Stomach smooth muscle (tissue), 2 donors: ENCODE data around the gene ESPN.
A peak's percentile ranks its signal among the peaks of the same experiment; 100 is the strongest.
"Not testable (repeated sequence)": the region's sequence is repeated elsewhere in the genome, so short reads cannot be mapped to it uniquely, and the experiment has no call there.

ENCODE experiments used
- H3K27ac ChIP-seq: one replicate; pipeline ENCODE4 v1.7.0; 2013; ENCODE audit warnings: mild to moderate bottlenecking, low read length, inconsistent platforms
- H3K27me3 ChIP-seq, 2 donors: one replicate each; pipeline ENCODE4 v1.7.0; 2013; ENCODE audit warnings: low read length in 2 of 2; ENCODE audit not compliant: insufficient read depth in 2 of 2, control insufficient read depth in 1 of 2
- H3K36me3 ChIP-seq, 2 donors: one replicate each; pipeline ENCODE4 v1.7.0; 2013; ENCODE audit warnings: low read length in 2 of 2; ENCODE audit not compliant: control insufficient read depth in 2 of 2, insufficient read depth in 2 of 2
- H3K4me1 ChIP-seq: one replicate; pipeline ENCODE4 v1.7.0; 2013; ENCODE audit warnings: low read length; ENCODE audit not compliant: control insufficient read depth, insufficient read depth
- H3K4me3 ChIP-seq, 2 donors: one replicate each; pipeline ENCODE4 v1.7.0; 2013; ENCODE audit warnings: low read length in 2 of 2
- H3K9ac ChIP-seq, 2 donors: one replicate each; pipeline ENCODE4 v1.7.0; 2013; ENCODE audit warnings: low read length in 2 of 2, mild to moderate bottlenecking in 1 of 2
- H3K9me3 ChIP-seq, 2 donors: one replicate each; pipeline ENCODE4 v1.7.0; 2013; ENCODE audit warnings: low read length in 2 of 2; ENCODE audit not compliant: control insufficient read depth in 2 of 2
- donor health status: healthy.
- donor health status: Pancreatic carcinoma.

The ESPN gene

DNA sequence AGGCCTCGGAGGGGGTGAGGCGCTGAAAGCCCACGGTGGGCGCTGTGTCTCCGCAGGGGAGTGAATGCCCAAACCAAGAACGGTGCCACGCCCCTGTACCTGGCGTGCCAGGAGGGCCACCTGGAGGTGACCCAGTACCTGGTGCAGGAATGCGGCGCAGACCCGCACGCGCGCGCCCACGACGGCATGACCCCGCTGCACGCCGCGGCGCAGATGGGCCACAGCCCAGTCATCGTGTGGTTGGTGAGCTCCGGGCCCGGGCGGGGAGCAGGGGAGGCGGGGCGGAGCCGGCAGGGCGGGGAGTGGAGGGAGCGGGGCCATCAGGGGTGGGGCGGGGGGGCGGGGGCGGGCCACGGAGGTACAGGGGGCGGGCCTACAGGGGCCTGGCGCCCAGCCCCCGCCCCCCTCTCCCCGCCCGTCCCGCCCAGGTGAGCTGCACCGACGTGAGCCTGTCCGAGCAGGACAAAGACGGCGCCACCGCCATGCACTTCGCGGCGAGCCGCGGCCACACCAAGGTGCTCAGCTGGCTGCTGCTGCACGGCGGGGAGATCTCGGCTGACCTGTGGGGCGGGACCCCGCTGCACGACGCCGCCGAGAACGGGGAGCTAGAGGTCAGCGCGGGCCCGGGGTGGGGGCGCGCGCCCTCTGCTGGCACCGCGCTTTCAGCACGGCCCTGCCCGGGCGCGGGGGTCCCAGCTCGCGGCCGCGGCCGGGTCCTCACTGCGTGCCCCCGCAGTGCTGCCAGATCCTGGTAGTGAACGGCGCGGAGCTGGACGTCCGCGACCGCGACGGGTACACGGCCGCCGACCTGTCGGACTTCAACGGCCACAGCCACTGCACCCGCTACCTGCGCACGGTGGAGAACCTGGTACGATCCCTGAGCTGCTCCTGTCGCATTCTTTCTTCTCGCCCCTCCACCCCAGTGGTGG, 15.9 kb downstream of the ESPN start:
- peaks cover 26 to 31% of the 10 kb centered on the region in 2 donors for H3K27me3 ChIP-seq
- H3K27ac ChIP-seq, result no peak overlapping the region
- peak overlapping the region in 1 of 2 donors; percentile 29 for H3K4me3 ChIP-seq
- H3K4me1 ChIP-seq, result peaks cover 2% of the 10 kb centered on the region
- H3K36me3 ChIP-seq, result no peaks in the 10 kb centered on the region
- no peak overlapping the region for H3K9ac ChIP-seq
- no peaks in the 10 kb centered on the region for H3K9me3 ChIP-seq

DNA sequence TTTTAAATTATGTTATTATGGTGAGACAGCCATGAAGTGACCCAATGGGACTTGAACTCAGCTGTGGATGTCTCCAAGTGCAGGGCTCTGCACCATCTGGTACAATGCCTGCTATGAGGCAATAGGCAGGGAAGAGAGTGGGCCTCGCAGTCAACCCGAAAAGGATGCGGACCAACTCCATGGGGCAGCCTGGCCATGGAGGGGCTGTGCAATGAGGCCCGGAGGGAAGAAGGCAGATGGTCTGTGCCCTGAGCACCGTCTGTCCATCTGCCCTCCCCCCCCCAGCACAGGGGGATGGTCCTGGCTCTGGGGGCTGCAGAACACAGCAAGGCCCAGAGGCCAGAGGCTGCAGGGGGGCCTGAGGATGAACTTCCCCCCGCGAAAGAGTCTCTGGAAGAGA, 17.0 kb downstream of the ESPN start:
- Histone ChIP-seq H3K9ac (no peak overlapping the region), H3K4me3 (no peak overlapping the region), H3K9me3 (no peaks in the 10 kb centered on the region), H3K27ac (no peak overlapping the region), H3K36me3 (no peaks in the 10 kb centered on the region), H3K27me3 (peaks cover 28 to 31% of the 10 kb centered on the region in 2 donors), H3K4me1 (peaks cover 2% of the 10 kb centered on the region)

DNA sequence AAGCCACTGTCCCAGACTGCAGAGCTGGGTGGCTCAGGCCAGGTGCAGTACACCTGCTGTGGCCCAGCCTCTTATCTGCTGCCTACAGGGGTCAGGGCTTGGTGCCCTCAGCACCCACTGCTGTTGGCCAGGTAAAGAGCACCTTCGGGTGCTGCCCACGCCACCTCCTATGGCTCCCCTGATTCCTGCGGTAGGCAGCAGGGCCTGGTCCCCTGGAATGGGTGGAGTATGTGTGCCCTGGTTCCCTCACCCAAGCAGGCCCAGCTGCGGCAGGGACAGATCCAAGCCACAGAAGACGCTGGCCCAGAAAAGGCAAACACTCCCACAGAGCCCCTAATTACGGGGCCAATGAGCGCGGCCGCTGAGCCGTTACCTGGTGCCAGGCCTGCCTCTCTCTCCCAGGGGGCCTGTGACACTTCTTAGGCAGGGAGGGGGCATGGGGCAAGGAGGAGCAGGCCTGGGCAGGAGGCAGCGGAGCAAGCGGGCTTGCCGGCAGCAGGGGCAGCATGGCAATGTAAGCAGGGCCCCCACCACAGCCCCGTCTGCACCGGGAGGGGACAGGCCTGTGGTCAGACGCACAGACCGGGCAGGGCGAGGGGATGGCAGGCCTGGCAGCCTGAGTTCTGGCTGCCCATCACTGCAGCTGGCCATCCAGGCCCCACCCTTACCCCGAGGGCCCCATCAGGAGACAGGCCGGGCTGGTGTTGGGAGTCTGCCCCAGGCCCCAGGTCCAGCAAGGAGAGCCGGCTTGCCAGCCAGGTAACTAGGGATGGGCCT, 19.0 kb downstream of the ESPN start:
- Histone ChIP-seq H3K9me3 (no peaks in the 10 kb centered on the region), H3K4me1 (peaks cover 11% of the 10 kb centered on the region), H3K9ac (no peak overlapping the region), H3K27me3 (peaks cover 30 to 41% of the 10 kb centered on the region in 2 donors), H3K27ac (no peak overlapping the region), H3K4me3 (no peak overlapping the region), H3K36me3 (no peaks in the 10 kb centered on the region)

DNA sequence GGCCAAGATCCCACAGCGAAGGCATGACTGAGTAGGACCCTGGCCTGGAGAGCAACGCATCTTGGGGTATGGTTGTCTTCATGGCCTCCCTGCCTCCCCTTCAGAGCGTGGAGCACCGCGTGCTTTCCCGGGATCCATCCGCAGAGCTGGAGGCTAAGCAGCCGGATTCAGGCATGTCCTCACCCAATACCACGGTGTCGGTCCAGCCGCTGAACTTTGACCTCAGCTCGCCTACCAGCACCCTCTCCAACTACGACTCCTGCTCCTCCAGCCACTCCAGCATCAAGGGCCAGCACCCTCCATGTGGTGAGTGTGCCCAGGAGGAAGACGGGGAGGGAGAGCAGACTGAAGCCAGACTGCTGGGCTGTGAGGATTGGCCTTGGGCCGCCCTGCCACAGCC, 19.8 kb downstream of the ESPN start:
- no peak overlapping the region for H3K27ac ChIP-seq
- H3K4me1 ChIP-seq, result peaks cover 11% of the 10 kb centered on the region
- no peak overlapping the region for H3K9ac ChIP-seq
- no peak overlapping the region for H3K4me3 ChIP-seq
- no peaks in the 10 kb centered on the region for H3K9me3 ChIP-seq
- H3K27me3 ChIP-seq, result peaks cover 31 to 44% of the 10 kb centered on the region in 2 donors
- H3K36me3 ChIP-seq, result no peaks in the 10 kb centered on the region

DNA sequence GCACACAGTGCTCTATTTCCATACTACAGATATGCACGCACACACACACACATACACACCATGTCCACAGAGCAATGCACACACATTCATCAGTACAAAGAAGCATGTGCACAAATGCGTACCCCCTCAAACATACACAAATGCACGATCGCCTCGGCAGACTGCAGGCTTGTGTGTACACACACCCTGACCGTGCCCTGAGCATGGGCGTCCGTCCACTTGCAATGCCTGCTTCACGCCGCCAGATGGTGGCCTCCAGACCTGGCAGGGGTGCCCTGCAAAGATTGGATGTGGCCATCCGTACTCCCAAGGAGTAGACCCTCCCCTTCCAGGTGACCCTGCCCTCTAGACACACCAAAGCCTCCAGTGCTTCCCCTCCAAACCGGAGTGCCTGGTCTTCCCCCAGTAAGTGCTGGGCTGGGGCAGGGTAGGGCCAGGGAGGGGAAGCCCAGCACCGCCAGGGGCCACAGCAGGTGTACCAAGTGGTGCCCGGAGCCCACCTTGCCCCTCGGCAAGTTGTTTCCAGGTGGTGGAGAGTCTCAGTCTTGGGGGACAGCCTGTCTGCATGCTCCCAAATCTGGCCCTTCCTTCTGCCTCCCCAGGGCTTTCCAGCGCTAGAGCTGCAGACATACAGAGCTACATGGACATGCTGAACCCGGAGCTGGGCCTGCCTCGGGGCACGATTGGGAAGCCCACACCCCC, 20.6 kb downstream of the ESPN start:
- Histone ChIP-seq H3K27ac (no peak overlapping the region), H3K4me1 (peaks cover 11% of the 10 kb centered on the region), H3K27me3 (peaks cover 34 to 45% of the 10 kb centered on the region in 2 donors), H3K9ac (no peak overlapping the region), H3K9me3 (no peaks in the 10 kb centered on the region), H3K36me3 (no peaks in the 10 kb centered on the region), H3K4me3 (no peak overlapping the region)

DNA sequence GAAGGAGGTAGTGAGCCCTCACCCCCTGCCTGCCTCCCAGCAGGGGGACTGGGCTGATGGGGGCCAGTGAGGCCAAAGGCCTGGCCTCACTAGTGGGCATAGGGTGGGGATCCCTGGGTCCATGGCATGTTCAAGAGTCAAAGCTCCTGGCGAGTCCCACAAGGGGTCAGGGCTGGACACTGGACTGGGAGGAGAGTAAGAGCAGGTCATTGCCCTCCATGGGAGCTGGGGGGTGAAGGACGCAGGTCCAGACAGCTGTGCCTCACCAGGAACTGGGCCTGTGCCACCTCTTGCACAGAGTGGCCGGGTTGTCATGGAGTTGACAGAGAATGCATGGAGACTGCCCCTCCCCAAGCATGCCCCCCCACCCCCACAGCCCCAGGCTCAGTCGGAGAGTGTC, 21.4 kb downstream of the ESPN start:
- H3K9me3 ChIP-seq, H3K4me1 ChIP-seq, H3K27ac ChIP-seq, H3K9ac ChIP-seq, H3K4me3 ChIP-seq, H3K36me3 ChIP-seq: not testable (repeated sequence)
- peaks cover 38 to 47% of the 10 kb centered on the region in 2 donors for H3K27me3 ChIP-seq

DNA sequence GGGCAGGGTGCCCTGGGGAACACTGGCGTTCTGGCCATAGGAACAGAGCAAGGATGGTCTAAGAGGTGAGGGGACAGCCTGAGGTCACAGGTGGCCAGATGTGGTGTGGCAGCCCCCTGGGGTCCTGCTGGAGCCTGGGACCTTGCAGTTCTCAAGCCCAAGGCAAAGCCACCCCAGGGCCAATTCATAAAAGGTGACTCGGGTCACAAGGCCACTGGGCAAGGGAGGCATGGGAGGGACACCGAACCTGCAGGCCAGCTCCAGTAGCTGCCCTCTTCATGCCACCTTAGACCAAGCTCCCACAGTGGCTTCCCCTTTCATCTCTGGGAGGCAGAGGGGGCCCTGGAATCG, 22.1 kb downstream of the ESPN start:
- no peaks in the 10 kb centered on the region for H3K36me3 ChIP-seq
- H3K9me3 ChIP-seq, result no peaks in the 10 kb centered on the region
- H3K9ac ChIP-seq, result no peak overlapping the region
- peaks cover 34 to 48% of the 10 kb centered on the region in 2 donors for H3K27me3 ChIP-seq
- peaks cover 9% of the 10 kb centered on the region for H3K4me1 ChIP-seq
- H3K27ac ChIP-seq, result no peak overlapping the region
- H3K4me3 ChIP-seq, result no peak overlapping the region

DNA sequence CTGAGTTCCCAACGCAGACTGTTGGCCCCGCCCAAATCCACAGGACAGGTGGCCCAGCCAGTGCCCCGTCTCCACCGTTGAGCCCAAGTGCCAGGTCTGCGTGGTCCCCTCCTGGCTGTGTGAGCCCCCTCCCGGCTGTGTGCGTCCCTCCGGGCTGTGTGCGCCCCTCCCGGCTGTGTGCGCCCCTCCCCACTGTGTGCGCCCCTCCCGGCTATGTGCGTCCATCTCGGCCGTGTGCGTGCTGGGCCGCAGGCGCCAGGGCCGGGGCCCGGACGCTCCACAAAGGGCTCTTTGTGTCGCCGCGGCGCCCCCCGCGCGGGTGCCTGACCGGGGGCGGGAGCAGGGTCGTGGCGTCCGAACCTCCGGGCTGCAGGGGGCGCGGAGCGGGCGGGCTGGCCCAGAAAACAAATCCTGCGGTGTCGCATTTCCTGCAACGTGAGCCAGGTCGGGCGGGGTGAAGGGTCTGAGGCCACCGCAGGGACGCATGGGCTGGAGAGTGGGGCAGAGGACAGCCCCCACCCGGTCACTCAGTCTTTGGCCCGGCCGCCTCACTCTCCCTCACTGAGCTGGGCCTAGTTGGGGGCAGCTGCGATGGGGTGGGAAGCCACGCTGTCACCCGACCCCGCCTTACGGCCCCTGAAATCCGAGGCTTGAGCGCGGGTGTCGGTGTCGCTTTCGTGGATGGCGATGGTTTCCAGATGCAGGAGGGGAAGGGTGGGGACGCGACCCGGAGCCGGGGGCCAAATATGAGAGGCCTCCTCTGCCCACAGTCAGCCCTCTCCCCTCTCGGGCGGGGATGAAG, 22.6 kb downstream of the ESPN start:
- Histone ChIP-seq H3K36me3 (no peaks in the 10 kb centered on the region), H3K4me3 (no peak overlapping the region), H3K9ac (no peak overlapping the region), H3K27me3 (peaks cover 34 to 48% of the 10 kb centered on the region in 2 donors), H3K27ac (no peak overlapping the region), H3K4me1 (peaks cover 9% of the 10 kb centered on the region), H3K9me3 (no peaks in the 10 kb centered on the region)

DNA sequence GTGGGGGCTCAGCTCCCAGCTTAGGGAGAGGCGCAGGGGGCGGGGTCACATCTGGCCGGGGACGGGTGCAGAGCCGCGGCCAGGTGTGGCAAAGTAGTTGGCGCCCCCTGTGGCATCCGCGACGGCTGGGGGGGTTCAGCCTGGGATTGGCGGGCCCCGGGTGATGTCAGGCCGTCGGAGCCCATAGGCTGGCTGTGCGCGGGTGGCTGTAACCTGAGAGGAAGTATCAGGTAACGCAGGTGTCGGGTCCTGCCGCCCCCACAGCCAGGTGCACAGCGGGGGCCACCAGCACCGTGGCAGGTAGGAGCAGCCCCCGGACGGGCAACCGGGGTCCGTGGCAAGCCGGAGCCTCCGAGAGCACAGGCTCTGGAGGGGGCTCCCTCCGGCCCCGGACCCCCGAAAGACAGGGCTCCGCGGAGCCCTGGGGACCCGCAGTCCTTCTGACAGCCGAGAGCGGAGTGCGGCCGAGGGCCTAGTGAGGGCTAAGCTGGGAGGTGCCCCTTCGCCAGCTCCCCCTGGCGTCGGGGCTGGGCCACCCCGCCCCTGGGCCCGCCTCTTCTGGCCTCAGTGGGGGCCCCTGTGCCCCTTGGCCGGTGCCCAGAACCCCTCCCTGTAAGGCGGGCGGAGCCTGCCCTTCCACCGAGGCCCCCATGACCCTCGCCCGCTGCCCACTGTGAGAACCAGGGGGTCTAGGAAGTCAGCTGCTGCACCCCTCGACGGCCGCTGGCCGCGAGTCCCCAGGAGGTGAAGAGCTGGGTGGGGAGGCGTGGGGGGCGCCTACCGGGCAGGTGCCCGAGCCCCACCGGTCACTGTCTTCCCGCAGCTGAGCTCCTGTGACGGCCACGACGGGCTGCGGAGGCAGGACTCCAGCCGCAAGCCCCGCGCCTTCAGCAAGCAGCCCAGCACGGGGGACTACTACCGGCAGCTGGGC, 23.5 kb downstream of the ESPN start:
- H3K4me3 ChIP-seq, result peak overlapping the region in 1 of 2 donors; percentile 22
- H3K27ac ChIP-seq, result no peak overlapping the region
- no peaks in the 10 kb centered on the region for H3K9me3 ChIP-seq
- H3K9ac ChIP-seq, result no peak overlapping the region
- peaks cover 9% of the 10 kb centered on the region for H3K4me1 ChIP-seq
- H3K27me3 ChIP-seq, result peaks cover 34 to 52% of the 10 kb centered on the region in 2 donors
- H3K36me3 ChIP-seq, result no peaks in the 10 kb centered on the region
